MM.1S (cell line): ENCODE data around the gene ITGB2.

Experiments
- DNase-seq: peaks from one replicate; pipeline ENCODE4 v3.0.0-alpha.2; 2015
- H2AFZ ChIP-seq: fragments of 300-600 bp; sonication (generic); 2 replicates; pipeline ENCODE4 v1.6.0; 2016; ENCODE audit warnings: antibody characterized with exemption, low read length
- H3F3A ChIP-seq: fragments of 300-600 bp; sonication (generic); 2 replicates; pipeline ENCODE4 v1.6.1; 2016; ENCODE audit warnings: mild to moderate bottlenecking, antibody characterized with exemption, low read length, moderate library complexity, mixed read lengths; ENCODE audit not compliant: insufficient read depth
- H3K27ac ChIP-seq: fragments of 300-600 bp; sonication (generic); 2 replicates; pipeline ENCODE4 v1.5.1; 2016; ENCODE audit warnings: mild to moderate bottlenecking, low read length
- H3K27me3 ChIP-seq: fragments of 300-600 bp; sonication (generic); replicated peaks from 2 replicates; pipeline ENCODE4 v1.6.0; 2016; ENCODE audit warnings: low read length; ENCODE audit not compliant: insufficient read depth
- H3K36me3 ChIP-seq: fragments of 300-600 bp; sonication (generic); replicated peaks from 2 replicates; pipeline ENCODE4 v1.6.1; 2016; ENCODE audit warnings: mild to moderate bottlenecking, low read length, mixed read lengths; ENCODE audit not compliant: insufficient read depth
- H3K4me1 ChIP-seq: fragments of 300-600 bp; sonication (generic); 2 replicates; pipeline ENCODE4 v1.6.1; 2016; ENCODE audit warnings: low read length, mixed read lengths
- H3K4me2 ChIP-seq: fragments of 300-600 bp; sonication (generic); 2 replicates; pipeline ENCODE4 v1.6.0; 2016; ENCODE audit warnings: low read depth, low read length
- H3K4me3 ChIP-seq: fragments of 300-600 bp; sonication (generic); 2 replicates; pipeline ENCODE4 v1.5.1; 2016; ENCODE audit warnings: low read length, mixed read lengths
- H3K79me2 ChIP-seq: fragments of 300-600 bp; sonication (generic); 2 replicates; pipeline ENCODE4 v1.6.1; 2016; ENCODE audit warnings: mixed run types, low read length, mixed read lengths
- H3K9ac ChIP-seq: fragments of 300-600 bp; sonication (generic); 2 replicates; pipeline ENCODE4 v1.6.1; 2016; ENCODE audit warnings: low read length, mixed read lengths
- H3K9me2 ChIP-seq: fragments of 300-600 bp; sonication (generic); replicated peaks from 2 replicates; pipeline ENCODE4 v1.6.1; 2016; ENCODE audit warnings: mild to moderate bottlenecking, low read length, mixed read lengths; ENCODE audit not compliant: insufficient read depth
- H3K9me3 ChIP-seq: fragments of 300-600 bp; sonication (generic); replicated peaks from 2 replicates; pipeline ENCODE4 v1.6.1; 2016; ENCODE audit warnings: mild to moderate bottlenecking, low read length, mixed read lengths; ENCODE audit not compliant: insufficient read depth
- H4K20me1 ChIP-seq: fragments of 300-600 bp; sonication (generic); 2 replicates; pipeline ENCODE4 v1.6.1; 2016; ENCODE audit warnings: mild to moderate bottlenecking, low read length, moderate library complexity, mixed read lengths; ENCODE audit not compliant: insufficient read depth
- CTCF ChIP-seq: fragments of 300-600 bp; sonication (generic); IDR thresholded peaks from 2 replicates; pipeline ENCODE4 v1.5.1; 2016; ENCODE audit warnings: antibody characterized with exemption, low read length, mixed read lengths
- EZH2 ChIP-seq: fragments of 300-600 bp; sonication (generic); optimal IDR thresholded peaks from 2 replicates; pipeline ENCODE3; 2017; ENCODE audit warnings: low read depth, mild to moderate bottlenecking, antibody characterized with exemption, low read length, mixed read lengths
- EZH2phosphoT487 ChIP-seq: fragments of 300-600 bp; sonication (generic); IDR thresholded peaks from 2 replicates; pipeline ENCODE4 v1.6.1; 2018; ENCODE audit warnings: antibody characterized with exemption, low read length

The ITGB2 gene

GRCh38 chr21:44846224-44846484 lies 74.5 kb downstream of the ITGB2 start:
- H3K4me1 ChIP-seq: no peaks in the 10 kb centered on the region
- H3K9ac ChIP-seq: no peak overlapping the region
- H3K9me3 ChIP-seq: no peaks in the 10 kb centered on the region

GRCh38 chr21:44845418-44846223 lies 75.1 kb downstream of the ITGB2 start:
- Histone ChIP-seq H3K9me2 (no peaks in the 10 kb centered on the region), H3K4me1 (no peaks in the 10 kb centered on the region), H3K9ac (no peak overlapping the region), H3K4me2 (peak overlapping the region; percentile 52), H3K79me2 (no peaks in the 10 kb centered on the region), H2AFZ (peak overlapping the region; percentile 6; the same call in 1 of the 2 replicates), H3K4me3 (peak overlapping the region; percentile 8), H3K27me3 (peaks cover 62% of the 10 kb centered on the region), H3K27ac (no peak overlapping the region), H4K20me1 (no peaks in the 10 kb centered on the region), H3F3A (no peaks in the 10 kb centered on the region), H3K9me3 (no peaks in the 10 kb centered on the region), H3K36me3 (0 out of 2 replicates have a peak, but pooled peaks cover 8% of the 10 kb centered on the region)
- TF ChIP-seq CTCF (peak; percentile 61), EZH2phosphoT487 (no peak), EZH2 (no peak)
- peak; percentile 33 for DNase-seq

More at GRCh38 chr21:44846224-44846484, 74.5 kb downstream of the ITGB2 start:
- DNase-seq: peak; percentile 6
- Histone ChIP-seq H3K27ac (no peak overlapping the region), H3F3A (no peaks in the 10 kb centered on the region), H3K4me3 (peak overlapping the region; percentile 8; the same call in 1 of the 2 replicates), H3K79me2 (no peaks in the 10 kb centered on the region), H3K27me3 (peaks cover 57% of the 10 kb centered on the region), H4K20me1 (no peaks in the 10 kb centered on the region), H3K9me2 (no peaks in the 10 kb centered on the region), H3K36me3 (0 out of 2 replicates have a peak, but pooled peaks cover 10% of the 10 kb centered on the region), H2AFZ (no peak overlapping the region), H3K4me2 (peak overlapping the region; percentile 52)
- no peak for TF ChIP-seq EZH2phosphoT487
- TF ChIP-seq CTCF: no peak; the same call in 1 of the 2 replicates
- TF ChIP-seq EZH2: no peak

GRCh38 chr21:44844256-44844655 lies 76.4 kb downstream of the ITGB2 start:
- no peaks in the 10 kb centered on the region for H3K4me1 ChIP-seq
- no peaks in the 10 kb centered on the region for H3K79me2 ChIP-seq
- H2AFZ ChIP-seq: no peak overlapping the region
- H3K9me3 ChIP-seq: no peaks in the 10 kb centered on the region
- no peak for DNase-seq
- H3K9me2 ChIP-seq: no peaks in the 10 kb centered on the region
- no peak overlapping the region for H3K4me3 ChIP-seq
- TF ChIP-seq EZH2phosphoT487 (no peak), CTCF (no peak), EZH2 (no peak)
- no peaks in the 10 kb centered on the region for H4K20me1 ChIP-seq
- H3F3A ChIP-seq: no peaks in the 10 kb centered on the region
- no peak overlapping the region for H3K27ac ChIP-seq
- H3K9ac ChIP-seq: no peak overlapping the region
- no peaks in the 10 kb centered on the region for H3K36me3 ChIP-seq
- H3K4me2 ChIP-seq: no peak overlapping the region
- H3K27me3 ChIP-seq: peaks cover 76% of the 10 kb centered on the region
